HEK293 (cell line): Measurements from ENCODE around the gene NDUFV1.

Experiments
- MEIS1 ChIP-seq: sonication (generic); formaldehyde crosslinking; IDR thresholded peaks from 2 replicates; pipeline ENCODE4 v1.8.1; 2022; ENCODE audit warnings: missing genetic modification reagents, mild to moderate bottlenecking, borderline replicate concordance
- ZNF175 ChIP-seq: fragments of 450-650 bp; formaldehyde crosslinking; IDR thresholded peaks from 2 replicates; pipeline ENCODE4 v1.5.1; 2016; ENCODE audit warnings: missing biosample characterization, missing genetic modification characterization
- ZNF23 ChIP-seq: fragments of 450-650 bp; formaldehyde crosslinking; IDR thresholded peaks from 2 replicates; pipeline ENCODE4 v1.5.1; 2016; ENCODE audit warnings: missing biosample characterization, missing genetic modification characterization, borderline replicate concordance
- ZNF571 ChIP-seq: fragments of 450-650 bp; formaldehyde crosslinking; IDR thresholded peaks from 2 replicates; pipeline ENCODE4 v1.5.0; 2017; ENCODE audit warnings: missing biosample characterization, missing genetic modification characterization
- TF ChIP-seq, protein P1 (sequence below): fragments of 450-650 bp; formaldehyde crosslinking; IDR thresholded peaks from 2 replicates; pipeline ENCODE4 v1.5.1; 2016; ENCODE audit warnings: missing biosample characterization, missing genetic modification characterization
- TF ChIP-seq, protein P2 (sequence below): fragments of 450-650 bp; formaldehyde crosslinking; IDR thresholded peaks from 2 replicates; pipeline ENCODE4 v1.5.1; 2016; ENCODE audit warnings: missing biosample characterization, missing genetic modification characterization
- TF ChIP-seq, protein P3 (sequence below): fragments of 450-650 bp; formaldehyde crosslinking; IDR thresholded peaks from 2 replicates; pipeline ENCODE4 v1.5.1; 2016; ENCODE audit warnings: missing biosample characterization, missing genetic modification characterization
- TF ChIP-seq, protein P4 (sequence below): fragments of 450-650 bp; formaldehyde crosslinking; IDR thresholded peaks from 2 replicates; pipeline ENCODE4 v1.5.1; 2016; ENCODE audit warnings: missing biosample characterization, missing genetic modification characterization

GRCh38 chr11:67588136-67588503 lies 18.6 kb upstream of the NDUFV1 start:
- TF ChIP-seq, protein P1, sequence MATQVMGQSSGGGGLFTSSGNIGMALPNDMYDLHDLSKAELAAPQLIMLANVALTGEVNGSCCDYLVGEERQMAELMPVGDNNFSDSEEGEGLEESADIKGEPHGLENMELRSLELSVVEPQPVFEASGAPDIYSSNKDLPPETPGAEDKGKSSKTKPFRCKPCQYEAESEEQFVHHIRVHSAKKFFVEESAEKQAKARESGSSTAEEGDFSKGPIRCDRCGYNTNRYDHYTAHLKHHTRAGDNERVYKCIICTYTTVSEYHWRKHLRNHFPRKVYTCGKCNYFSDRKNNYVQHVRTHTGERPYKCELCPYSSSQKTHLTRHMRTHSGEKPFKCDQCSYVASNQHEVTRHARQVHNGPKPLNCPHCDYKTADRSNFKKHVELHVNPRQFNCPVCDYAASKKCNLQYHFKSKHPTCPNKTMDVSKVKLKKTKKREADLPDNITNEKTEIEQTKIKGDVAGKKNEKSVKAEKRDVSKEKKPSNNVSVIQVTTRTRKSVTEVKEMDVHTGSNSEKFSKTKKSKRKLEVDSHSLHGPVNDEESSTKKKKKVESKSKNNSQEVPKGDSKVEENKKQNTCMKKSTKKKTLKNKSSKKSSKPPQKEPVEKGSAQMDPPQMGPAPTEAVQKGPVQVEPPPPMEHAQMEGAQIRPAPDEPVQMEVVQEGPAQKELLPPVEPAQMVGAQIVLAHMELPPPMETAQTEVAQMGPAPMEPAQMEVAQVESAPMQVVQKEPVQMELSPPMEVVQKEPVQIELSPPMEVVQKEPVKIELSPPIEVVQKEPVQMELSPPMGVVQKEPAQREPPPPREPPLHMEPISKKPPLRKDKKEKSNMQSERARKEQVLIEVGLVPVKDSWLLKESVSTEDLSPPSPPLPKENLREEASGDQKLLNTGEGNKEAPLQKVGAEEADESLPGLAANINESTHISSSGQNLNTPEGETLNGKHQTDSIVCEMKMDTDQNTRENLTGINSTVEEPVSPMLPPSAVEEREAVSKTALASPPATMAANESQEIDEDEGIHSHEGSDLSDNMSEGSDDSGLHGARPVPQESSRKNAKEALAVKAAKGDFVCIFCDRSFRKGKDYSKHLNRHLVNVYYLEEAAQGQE (tag by site-specific recombination), result no peak
- TF ChIP-seq, protein P2, sequence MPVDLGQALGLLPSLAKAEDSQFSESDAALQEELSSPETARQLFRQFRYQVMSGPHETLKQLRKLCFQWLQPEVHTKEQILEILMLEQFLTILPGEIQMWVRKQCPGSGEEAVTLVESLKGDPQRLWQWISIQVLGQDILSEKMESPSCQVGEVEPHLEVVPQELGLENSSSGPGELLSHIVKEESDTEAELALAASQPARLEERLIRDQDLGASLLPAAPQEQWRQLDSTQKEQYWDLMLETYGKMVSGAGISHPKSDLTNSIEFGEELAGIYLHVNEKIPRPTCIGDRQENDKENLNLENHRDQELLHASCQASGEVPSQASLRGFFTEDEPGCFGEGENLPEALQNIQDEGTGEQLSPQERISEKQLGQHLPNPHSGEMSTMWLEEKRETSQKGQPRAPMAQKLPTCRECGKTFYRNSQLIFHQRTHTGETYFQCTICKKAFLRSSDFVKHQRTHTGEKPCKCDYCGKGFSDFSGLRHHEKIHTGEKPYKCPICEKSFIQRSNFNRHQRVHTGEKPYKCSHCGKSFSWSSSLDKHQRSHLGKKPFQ (tag by site-specific recombination), result no peak
- TF ChIP-seq, protein P3, sequence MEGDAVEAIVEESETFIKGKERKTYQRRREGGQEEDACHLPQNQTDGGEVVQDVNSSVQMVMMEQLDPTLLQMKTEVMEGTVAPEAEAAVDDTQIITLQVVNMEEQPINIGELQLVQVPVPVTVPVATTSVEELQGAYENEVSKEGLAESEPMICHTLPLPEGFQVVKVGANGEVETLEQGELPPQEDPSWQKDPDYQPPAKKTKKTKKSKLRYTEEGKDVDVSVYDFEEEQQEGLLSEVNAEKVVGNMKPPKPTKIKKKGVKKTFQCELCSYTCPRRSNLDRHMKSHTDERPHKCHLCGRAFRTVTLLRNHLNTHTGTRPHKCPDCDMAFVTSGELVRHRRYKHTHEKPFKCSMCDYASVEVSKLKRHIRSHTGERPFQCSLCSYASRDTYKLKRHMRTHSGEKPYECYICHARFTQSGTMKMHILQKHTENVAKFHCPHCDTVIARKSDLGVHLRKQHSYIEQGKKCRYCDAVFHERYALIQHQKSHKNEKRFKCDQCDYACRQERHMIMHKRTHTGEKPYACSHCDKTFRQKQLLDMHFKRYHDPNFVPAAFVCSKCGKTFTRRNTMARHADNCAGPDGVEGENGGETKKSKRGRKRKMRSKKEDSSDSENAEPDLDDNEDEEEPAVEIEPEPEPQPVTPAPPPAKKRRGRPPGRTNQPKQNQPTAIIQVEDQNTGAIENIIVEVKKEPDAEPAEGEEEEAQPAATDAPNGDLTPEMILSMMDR, result no peak
- TF ChIP-seq, protein P4, sequence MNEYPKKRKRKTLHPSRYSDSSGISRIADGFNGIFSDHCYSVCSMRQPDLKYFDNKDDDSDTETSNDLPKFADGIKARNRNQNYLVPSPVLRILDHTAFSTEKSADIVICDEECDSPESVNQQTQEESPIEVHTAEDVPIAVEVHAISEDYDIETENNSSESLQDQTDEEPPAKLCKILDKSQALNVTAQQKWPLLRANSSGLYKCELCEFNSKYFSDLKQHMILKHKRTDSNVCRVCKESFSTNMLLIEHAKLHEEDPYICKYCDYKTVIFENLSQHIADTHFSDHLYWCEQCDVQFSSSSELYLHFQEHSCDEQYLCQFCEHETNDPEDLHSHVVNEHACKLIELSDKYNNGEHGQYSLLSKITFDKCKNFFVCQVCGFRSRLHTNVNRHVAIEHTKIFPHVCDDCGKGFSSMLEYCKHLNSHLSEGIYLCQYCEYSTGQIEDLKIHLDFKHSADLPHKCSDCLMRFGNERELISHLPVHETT (tag by site-specific recombination), result no peak
- TF ChIP-seq MEIS1, result no peak
- no peak for TF ChIP-seq ZNF175 (tag by site-specific recombination)
- TF ChIP-seq ZNF571, result no peak
- no peak for TF ChIP-seq ZNF23 (tag by site-specific recombination)
